Liver (tissue), 9 donors: Measurements from ENCODE around the gene TSHZ2. TPM values are rescaled to one million over a fixed set of nuclear protein-coding genes. Genes with fewer than 3 reads are reported as not detected.

Source experiments
- DNase-seq: peaks from one replicate; pipeline ENCODE4 v3.0.0-alpha.2; 2017; ENCODE audit warnings: low spot score
- H3K27ac ChIP-seq, 2 donors: one replicate each; pipeline ENCODE4 v1.7.0; 2013; ENCODE audit warnings: inconsistent platforms in 2 of 2, low read length in 2 of 2, control low read depth in 1 of 2, low read depth in 1 of 2, mild to moderate bottlenecking in 1 of 2
- H3K27me3 ChIP-seq, 4 donors: one replicate each; pipeline versions ENCODE4 v1.6.1 to v1.7.0; 2013; ENCODE audit warnings: low read length in 3 of 4, inconsistent platforms in 1 of 4, mild to moderate bottlenecking in 1 of 4, moderate library complexity in 1 of 4; ENCODE audit not compliant: control insufficient read depth in 4 of 4, insufficient read depth in 4 of 4
- H3K36me3 ChIP-seq, 4 donors: one replicate each; pipeline versions ENCODE4 v1.6.1 to v1.7.0; 2013; ENCODE audit warnings: low read length in 3 of 4, mild to moderate bottlenecking in 3 of 4, low read depth in 1 of 4, moderate library complexity in 1 of 4; ENCODE audit not compliant: control insufficient read depth in 4 of 4, insufficient read depth in 3 of 4
- H3K4me1 ChIP-seq, 4 donors: one replicate each; pipeline versions ENCODE4 v1.6.1 to v1.7.0; 2013; ENCODE audit warnings: low read length in 3 of 4, mild to moderate bottlenecking in 3 of 4, moderate library complexity in 1 of 4; ENCODE audit not compliant: control insufficient read depth in 4 of 4, insufficient read depth in 4 of 4
- H3K4me3 ChIP-seq, 3 donors: one replicate each; pipeline versions ENCODE4 v1.6.1 to v1.7.0; 2013; ENCODE audit warnings: low read length in 3 of 3, control low read depth in 1 of 3, low read depth in 1 of 3, mild to moderate bottlenecking in 1 of 3
- H3K9ac ChIP-seq, 2 donors: one replicate each; pipeline ENCODE4 v1.7.0; 2013; ENCODE audit warnings: low read length in 2 of 2, mild to moderate bottlenecking in 2 of 2, moderate library complexity in 2 of 2, control low read depth in 1 of 2, low read depth in 1 of 2
- H3K9me3 ChIP-seq, 4 donors: one replicate each; pipeline versions ENCODE4 v1.6.1 to v1.7.0; 2013; ENCODE audit warnings: low read length in 3 of 4; ENCODE audit not compliant: control insufficient read depth in 4 of 4
- ATF3 ChIP-seq: IDR thresholded peaks from 2 replicates; pipeline ENCODE4 v1.6.1; 2016; ENCODE audit warnings: antibody characterized with exemption
- CTCF ChIP-seq: fragments of 150-350 bp; IDR thresholded peaks from 2 replicates; pipeline ENCODE4 v1.5.1; 2017; ENCODE audit warnings: improper control_type of control experiment, low read depth, low read length; ENCODE audit not compliant: missing input control
- EGR1 ChIP-seq, 2 donors: IDR thresholded peaks; 2 replicates each; pipeline ENCODE4 v1.6.1; 2016 to 2018; ENCODE audit warnings: antibody characterized with exemption in 2 of 2, low read depth in 2 of 2
- FOXA1 ChIP-seq: IDR thresholded peaks from 2 replicates; pipeline ENCODE4 v1.6.1; 2016; ENCODE audit warnings: antibody characterized with exemption
- FOXA2 ChIP-seq: IDR thresholded peaks from 2 replicates; pipeline ENCODE4 v1.6.1; 2016; ENCODE audit warnings: antibody characterized with exemption
- GABPA ChIP-seq, 2 donors: IDR thresholded peaks in 1 of 2; conservative IDR thresholded peaks in 1 of 2; 2 replicates each; pipeline ENCODE4 v1.6.1; 2016; ENCODE audit warnings: antibody characterized with exemption in 2 of 2, mild to moderate bottlenecking in 1 of 2, moderate library complexity in 1 of 2
- HNF4A ChIP-seq, 2 donors: conservative IDR thresholded peaks; 2 replicates each; pipeline ENCODE4 v1.6.1; 2016; ENCODE audit warnings: antibody characterized with exemption in 2 of 2, mild to moderate bottlenecking in 2 of 2
- HNF4G ChIP-seq: IDR thresholded peaks from 2 replicates; pipeline ENCODE4 v1.6.1; 2016; ENCODE audit warnings: antibody characterized with exemption
- JUND ChIP-seq, 2 donors: IDR thresholded peaks; 2 replicates each; pipeline ENCODE4 v1.6.1; 2016; ENCODE audit warnings: antibody characterized with exemption in 2 of 2
- MAX ChIP-seq: IDR thresholded peaks from 2 replicates; pipeline ENCODE4 v1.6.1; 2016; ENCODE audit warnings: antibody characterized with exemption
- NR2F2 ChIP-seq: IDR thresholded peaks from 2 replicates; pipeline ENCODE4 v1.6.1; 2016; ENCODE audit warnings: antibody characterized with exemption
- RAD21 ChIP-seq, 2 donors: IDR thresholded peaks; 2 replicates each; pipeline ENCODE4 v1.6.1; 2016; ENCODE audit warnings: antibody characterized with exemption in 2 of 2, mild to moderate bottlenecking in 2 of 2
- REST ChIP-seq: IDR thresholded peaks from 2 replicates; pipeline ENCODE4 v1.6.1; 2016; ENCODE audit warnings: antibody characterized with exemption, mild to moderate bottlenecking
- RXRA ChIP-seq, 2 donors: IDR thresholded peaks; 2 replicates each; pipeline ENCODE4 v1.6.1; 2017 to 2018; ENCODE audit warnings: antibody characterized with exemption in 2 of 2, mild to moderate bottlenecking in 1 of 2
- TAF1 ChIP-seq: conservative IDR thresholded peaks from 2 replicates; pipeline ENCODE4 v1.6.1; 2016; ENCODE audit warnings: antibody characterized with exemption, mild to moderate bottlenecking
- ZBTB33 ChIP-seq: IDR thresholded peaks from 2 replicates; pipeline ENCODE4 v1.6.1; 2016; ENCODE audit warnings: antibody characterized with exemption
- WGBS: extraction: QIAGEN DNeasy Blood & Tissue Kit; methylation state at CpG from one replicate; pipeline ENCODE4 v1.1.7; 2013; 5-methylcytosine and 5-hydroxymethylcytosine counted together
- polyA plus RNA-seq, 2 donors: library from polyadenylated mRNA; stranded (reverse) in 1 of 2; unstranded in 1 of 2; fragments of 200-250 nt in 1 of 2; fragments of >200 nt in 1 of 2; fragmentation: Nextera tagmentation in 1 of 2; extraction: Ambion mirVana in 1 of 2; gene quantifications; one replicate each; pipeline versions ENCODE4 v1.2.1 to v1.2.3, GENCODE V29; 2013 to 2015
- total RNA-seq, 2 donors: library from RNA; depleted of rRNA; stranded (reverse); fragments of >200 nt; gene quantifications; one replicate each; pipeline ENCODE4 v1.2.3, GENCODE V29; 2014
- donor health status: healthy.
- donor health status: healthy.
- donor health status: healthy.
- donor health status: healthy.
- donor health status: healthy.

Gene TSHZ2
- total and polyA plus RNA-seq, 4 donors, result 2.9 to 11.3 (median 7.8) TPM

GRCh38 chr20:53426766-53427312 is 454.7 kb downstream of the TSHZ2 start:
- no peak for DNase-seq
- Histone ChIP-seq H3K9ac (no peak overlapping the region), H3K27me3 (no peaks in the 10 kb centered on the region), H3K4me1 (peaks cover 0 to 6% (median 0%) of the 10 kb centered on the region in 4 donors), H3K9me3 (no peaks in the 10 kb centered on the region), H3K36me3 (peaks cover 0 to 1% (median 0%) of the 10 kb centered on the region in 4 donors), H3K4me3 (no peak overlapping the region), H3K27ac (no peak overlapping the region)
- TF ChIP-seq TAF1 (no peak), MAX (no peak), RXRA (IDR thresholded peaks at IDR 0.05) (no peak), RAD21 (IDR thresholded peaks at IDR 0.05) (no peak), NR2F2 (no peak), HNF4G (no peak), GABPA (IDR thresholded peaks at IDR 0.05 in 1 of 2, conservative IDR thresholded peaks at IDR 0.05 in 1 of 2) (no peak), ZBTB33 (no peak), FOXA1 (no peak), CTCF (no peak), REST (no peak), JUND (IDR thresholded peaks at IDR 0.05) (no peak), HNF4A (conservative IDR thresholded peaks at IDR 0.05) (no peak), FOXA2 (no peak), EGR1 (IDR thresholded peaks at IDR 0.05; ENCODE audit: low read depth in 2 of 2) (no peak)
- 95% methylated on average over 6 of the region's 6 CpGs for WGBS

GRCh38 chr20:53427951-53428350 is 455.8 kb downstream of the TSHZ2 start:
- no peak for DNase-seq
- 91% methylated on average over 2 of the region's 2 CpGs for WGBS
- no peak overlapping the region for H3K27ac ChIP-seq
- no peak overlapping the region for H3K9ac ChIP-seq
- H3K9me3 ChIP-seq, result no peaks in the 10 kb centered on the region
- peaks cover 0 to 6% (median 0%) of the 10 kb centered on the region in 4 donors for H3K4me1 ChIP-seq
- no peak overlapping the region for H3K4me3 ChIP-seq
- H3K27me3 ChIP-seq, result no peaks in the 10 kb centered on the region
- TF ChIP-seq ZBTB33 (no peak), MAX (no peak), REST (no peak), ATF3 (no peak), FOXA2 (no peak), RAD21 (IDR thresholded peaks at IDR 0.05) (no peak)
- H3K36me3 ChIP-seq, result peaks cover 0 to 1% (median 0%) of the 10 kb centered on the region in 4 donors
